ENCODE results near the gene ATXN7.

GRCh38 chr3:64011685-64012084 is 148.0 kb downstream of the ATXN7 start:
- TF ChIP-seq CTCF (conservative IDR thresholded peaks at IDR 0.05), result no peak
- no peak for TF ChIP-seq ZFX (IDR thresholded peaks at IDR 0.05)
